Measurements from ENCODE around the gene KIAA0513. TPM values are rescaled to one million over a fixed set of nuclear protein-coding genes. Genes with fewer than 3 reads are reported as not detected.

The KIAA0513 gene
- total and polyA plus RNA-seq, 10 of the 15 experiments (the other 5 are each of a cell fraction or from before 2014, with no cell fraction given): 0.14 to 5.8 (median 2.0) TPM

DNA sequence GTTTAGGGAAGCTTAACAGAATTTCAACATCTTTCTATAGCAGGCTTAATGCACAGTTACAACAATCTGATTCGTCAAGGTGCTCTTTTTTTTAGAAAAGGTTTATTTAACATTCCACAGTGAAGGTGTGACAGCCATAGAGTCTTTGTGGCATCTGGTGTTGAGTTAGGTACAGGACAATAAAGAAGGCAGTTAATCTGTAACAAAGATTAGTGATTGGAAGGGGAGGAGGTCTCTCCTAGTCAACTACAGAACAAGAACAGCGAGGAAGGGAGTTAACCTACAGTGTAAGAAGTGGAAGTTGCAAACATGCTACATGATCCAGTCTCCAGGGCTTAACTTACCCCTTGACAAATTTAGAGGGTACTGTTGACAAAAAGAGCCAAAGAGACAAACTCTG lies 13.3 kb upstream of the KIAA0513 start:
- no peak for FAIRE-seq
- TF ChIP-seq HDGF (IDR thresholded peaks at IDR 0.05) (no peak), POU2F2 (IDR thresholded peaks at IDR 0.05; ENCODE audit: borderline replicate concordance, low read depth, low read length) (no peak), ZBTB33 (IDR thresholded peaks at IDR 0.05) (no peak), BHLHE40 (IDR thresholded peaks at IDR 0.05; ENCODE audit: borderline replicate concordance in 1 of 2, low read depth in 2 of 2, low read length in 1 of 2) (no peak), NR2F1 (conservative IDR thresholded peaks at IDR 0.05) (no peak)
- Histone ChIP-seq H2AFZ (ENCODE audit: control insufficient read depth, low read depth, low read length) (no peak overlapping the region), H3K9ac (ENCODE audit: control insufficient read depth, insufficient read depth, low read length) (no peak overlapping the region), H3K4me2 (ENCODE audit: control insufficient read depth, insufficient read depth) (no peak overlapping the region), H3K9me3 (replicated peaks; ENCODE audit: control insufficient read depth, insufficient read depth, low read length) (no peaks in the 10 kb centered on the region), H3K27me3 (replicated peaks in 1 of 2; ENCODE audit: control insufficient read depth in 2 of 2, insufficient read depth in 2 of 2, low read length in 1 of 2) (no peaks in the 10 kb centered on the region), H3K36me3 (ENCODE audit: control insufficient read depth in 2 of 2, insufficient read depth in 2 of 2, low read length in 1 of 2) (no peaks in the 10 kb centered on the region), H3K79me2 (ENCODE audit: control insufficient read depth, insufficient read depth, low read length) (peaks cover 18% of the 10 kb centered on the region), H3K4me1 (ENCODE audit: control insufficient read depth, insufficient read depth, low read length) (peaks cover 9% of the 10 kb centered on the region), H4K20me1 (ENCODE audit: control insufficient read depth, insufficient read depth) (no peaks in the 10 kb centered on the region), H3K27ac (ENCODE audit: control insufficient read depth, insufficient read depth) (no peak overlapping the region), H3K4me3 (no peak overlapping the region)
- CTCF ChIA-PET: interaction anchor here (0.6 to 1.9 kb wide), 3 partner anchors 9 to 72 kb away, joined by 3 to 6 read pairs (median 5); no protein-coding TSS in a partner anchor
- POLR2A ChIA-PET: no interaction called here
- RAD21 ChIA-PET (ENCODE audit: unreplicated experiment): interaction anchor here (1.4 kb wide), 1 partner anchor 73 kb away, joined by 4 read pairs; no protein-coding TSS in a partner anchor
- SMC1A ChIA-PET (ENCODE audit: uncharacterized antibody, unreplicated experiment): interaction anchor here (0.8 to 1.0 kb wide), 2 partner anchors 12 to 72 kb away, joined by 3 read pairs; no protein-coding TSS in a partner anchor
- DNase-seq (ENCODE audit: low read depth, low spot score): no peak
- WGBS (ENCODE audit: insufficient coverage, insufficient replicate concordance, low lambda C conversion rate, missing lambda C conversion rate): 66% methylated on average over 2 of the region's 2 CpGs
- ATAC-seq: no peak
- BruUV-seq (replicated peaks): no TSS peak
- intact Hi-C loops (cut with micrococcal nuclease; ENCODE audit: unreplicated experiment) (loop anchor here (5.0 kb wide), 1 partner anchor 73 kb away; no protein-coding TSS in a partner anchor), in situ Hi-C loops (cut with MboI) (no loop called here)

Measured in GM12878 (cell line).